Keratinocyte (primary cell): ENCODE data around the gene ZNF644. TPM values are rescaled to one million over a fixed set of nuclear protein-coding genes. Genes with fewer than 3 reads are reported as not detected.

Experiments
- DNase-seq: peaks from one replicate; pipeline ENCODE4 v3.0.0-alpha.2; 2011; ENCODE audit warnings: low read depth, missing footprints, low spot score
- FAIRE-seq: peaks from 2 replicates; lab custom pipeline; 2011; peaks lifted over from hg19 to GRCh38; lab: Jason Lieb, UNC
- H2AFZ ChIP-seq: 2 replicates; pipeline ENCODE4 v1.6.0; 2012; ENCODE audit warnings: low read length, control low read depth, inconsistent platforms; ENCODE audit not compliant: control insufficient read depth
- H3K27ac ChIP-seq: 2 replicates; pipeline ENCODE4 v1.5.1; 2011; ENCODE audit warnings: low read length; ENCODE audit not compliant: control insufficient read depth, insufficient read depth
- H3K27me3 ChIP-seq: 3 replicates; pipeline ENCODE4 v1.6.0; 2011; ENCODE audit warnings: low read length; ENCODE audit not compliant: control insufficient read depth, insufficient read depth; ENCODE audit errors: extremely low read depth
- H3K36me3 ChIP-seq, 2 experiments: 2 replicates in 1 of 2; 3 replicates in 1 of 2; pipeline ENCODE4 v1.5.1; 2011; ENCODE audit warnings: low read length in 2 of 2, mild to moderate bottlenecking in 1 of 2; ENCODE audit not compliant: control insufficient read depth in 2 of 2, insufficient read depth in 2 of 2; ENCODE audit errors: extremely low read depth in 1 of 2
- H3K4me1 ChIP-seq: 3 replicates; pipeline ENCODE4 v1.5.1; 2011; ENCODE audit warnings: low read length; ENCODE audit not compliant: control insufficient read depth, insufficient read depth; ENCODE audit errors: extremely low read depth
- H3K4me2 ChIP-seq: 3 replicates; pipeline ENCODE4 v1.6.0; 2011; ENCODE audit warnings: low read depth, low read length; ENCODE audit not compliant: control insufficient read depth, insufficient read depth; ENCODE audit errors: extremely low read depth
- H3K4me3 ChIP-seq, 3 experiments: fragments of 200-600 bp in 1 of 3; sonication (generic) in 1 of 3; 2 replicates in 2 of 3; 3 replicates in 1 of 3; pipeline ENCODE4 v1.5.1; 2011 to 2016; ENCODE audit warnings: low read length in 3 of 3, mild to moderate bottlenecking in 3 of 3, control low read depth in 2 of 3, inconsistent platforms in 1 of 3, low read depth in 1 of 3, mixed read lengths in 1 of 3, mixed run types in 1 of 3, moderate library complexity in 1 of 3; ENCODE audit not compliant: control insufficient read depth in 2 of 3, insufficient read depth in 2 of 3; ENCODE audit errors: extremely low read depth in 1 of 3
- H3K79me2 ChIP-seq: 2 replicates; pipeline ENCODE4 v1.6.0; 2012; ENCODE audit warnings: low read length; ENCODE audit not compliant: control insufficient read depth, insufficient read depth
- H3K9ac ChIP-seq: 3 replicates; pipeline ENCODE4 v1.6.0; 2011; ENCODE audit warnings: low read length; ENCODE audit not compliant: control insufficient read depth, insufficient read depth; ENCODE audit errors: extremely low read depth
- H3K9me1 ChIP-seq: 3 replicates; pipeline ENCODE4 v1.6.0; 2011; ENCODE audit warnings: low read length; ENCODE audit not compliant: control insufficient read depth, insufficient read depth; ENCODE audit errors: extremely low read depth
- H3K9me3 ChIP-seq: 2 replicates; pipeline ENCODE4 v1.5.1; 2012; ENCODE audit warnings: low read depth, low read length; ENCODE audit not compliant: control insufficient read depth
- H4K20me1 ChIP-seq: 3 replicates; pipeline ENCODE4 v1.6.0; 2011; ENCODE audit warnings: low read length; ENCODE audit not compliant: control insufficient read depth, insufficient read depth; ENCODE audit errors: extremely low read depth
- EZH2 ChIP-seq: IDR thresholded peaks from one replicate; pipeline ENCODE4 v1.6.1; 2012; ENCODE audit warnings: inconsistent platforms, mild to moderate bottlenecking, low read length, moderate library complexity
- dilution Hi-C: fragments of 300-500 bp; cut with MboI; formaldehyde crosslinking; loops from one replicate; pipeline ENCODE4 v1.7.0; 2020; ENCODE audit warnings: low sequenced_read_pairs; ENCODE audit not compliant: extremely low pct_ligation_motif_present
- polyA plus RNA-seq, 5 experiments: library from polyadenylated mRNA; depleted of rRNA in 3 of 5; stranded (reverse) in 3 of 5; stranded (forward) in 1 of 5; unstranded in 1 of 5; fragments of >200 nt; gene quantifications; 1 replicate in 1 of 5; 2 replicates in 3 of 5; 3 replicates in 1 of 5; pipeline versions ENCODE4 v1.2.1 to v1.2.3, GENCODE V29; 2011 to 2012; ENCODE audit warnings: missing spikeins in 2 of 5, low read depth in 1 of 5, low replicate concordance in 1 of 5
- TF ChIP-seq, protein P1 (sequence below), 3 experiments: IDR thresholded peaks in 1 of 3; conservative IDR thresholded peaks in 1 of 3; optimal IDR thresholded peaks in 1 of 3; 2 replicates in 2 of 3; 3 replicates in 1 of 3; pipeline versions ENCODE3 to v1.5.1; 2011; ENCODE audit warnings: low read length in 3 of 3, mild to moderate bottlenecking in 3 of 3, moderate library complexity in 2 of 3, control low read depth in 1 of 3, inconsistent platforms in 1 of 3; ENCODE audit not compliant: insufficient read depth in 2 of 3; ENCODE audit errors: extremely low read depth in 1 of 3

Gene ZNF644
- polyA plus RNA-seq, 1 donor (not counting 4 experiments of a cell fraction or from before 2014, with no cell fraction given) = 19.1 TPM

DNA sequence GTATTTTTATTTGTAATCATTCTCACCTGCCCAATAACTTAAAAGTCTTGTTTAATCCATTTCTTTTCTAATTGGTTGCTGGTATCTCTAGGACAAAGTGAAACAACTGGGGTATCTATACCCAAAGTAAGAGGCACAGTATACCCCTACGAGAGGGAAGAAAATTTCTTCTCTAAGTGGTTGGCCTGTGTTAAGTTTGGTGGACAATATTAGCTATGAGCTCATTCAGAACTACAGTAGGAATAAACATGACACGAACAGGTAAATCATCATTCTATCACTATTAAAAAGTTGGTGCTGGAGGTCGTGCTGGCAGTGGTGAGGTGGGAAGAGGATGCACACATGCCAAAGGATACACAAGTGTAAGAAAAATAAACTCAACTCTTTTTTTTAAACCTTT lies 99.6 kb downstream of the ZNF644 start:
- Histone ChIP-seq H3K4me3 (no peak overlapping the region), H2AFZ (no peak overlapping the region), H3K9me1 (no peaks in the 10 kb centered on the region), H4K20me1 (no peaks in the 10 kb centered on the region), H3K9me3 (no peaks in the 10 kb centered on the region), H3K36me3 (no peaks in the 10 kb centered on the region), H3K27ac (no peak overlapping the region), H3K79me2 (peaks cover 83% of the 10 kb centered on the region), H3K4me1 (peaks cover 11% of the 10 kb centered on the region), H3K9ac (no peak overlapping the region), H3K27me3 (no peaks in the 10 kb centered on the region), H3K4me2 (no peak overlapping the region)
- TF ChIP-seq EZH2 = no peak
- DNase-seq (no peak), FAIRE-seq (no peak)
- dilution Hi-C loops = no loop called here

DNA sequence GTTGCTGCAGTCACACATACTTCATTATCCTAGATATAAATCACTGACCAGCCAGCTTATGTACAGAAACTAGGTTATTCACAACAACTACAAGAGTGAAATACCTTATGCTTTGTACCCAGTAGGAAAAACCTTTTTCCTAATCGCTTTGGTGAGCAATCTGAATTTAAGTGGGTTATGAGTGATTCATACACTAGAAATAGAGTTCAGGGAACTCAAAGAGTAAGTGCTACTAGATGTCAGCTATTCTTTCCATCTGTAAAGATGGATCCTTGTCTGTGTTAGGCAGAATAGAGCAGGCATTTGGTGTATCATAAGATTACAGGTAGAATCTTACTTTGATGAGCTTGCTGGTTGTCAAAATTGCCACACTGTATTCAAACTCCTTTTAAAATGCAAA lies 101.9 kb downstream of the ZNF644 start:
- Histone ChIP-seq H3K79me2 (peaks cover 62% of the 10 kb centered on the region), H3K9me1 (no peaks in the 10 kb centered on the region), H3K4me3 (no peak overlapping the region), H3K9ac (no peak overlapping the region), H3K9me3 (no peaks in the 10 kb centered on the region), H3K4me2 (no peak overlapping the region), H3K27ac (no peak overlapping the region), H2AFZ (no peak overlapping the region), H3K4me1 (no peaks in the 10 kb centered on the region), H4K20me1 (no peaks in the 10 kb centered on the region), H3K27me3 (no peaks in the 10 kb centered on the region), H3K36me3 (no peaks in the 10 kb centered on the region)
- DNase-seq = no peak
- FAIRE-seq = peak; percentile 61
- dilution Hi-C loops = no loop called here
- no peak for TF ChIP-seq EZH2
- TF ChIP-seq, protein P1, sequence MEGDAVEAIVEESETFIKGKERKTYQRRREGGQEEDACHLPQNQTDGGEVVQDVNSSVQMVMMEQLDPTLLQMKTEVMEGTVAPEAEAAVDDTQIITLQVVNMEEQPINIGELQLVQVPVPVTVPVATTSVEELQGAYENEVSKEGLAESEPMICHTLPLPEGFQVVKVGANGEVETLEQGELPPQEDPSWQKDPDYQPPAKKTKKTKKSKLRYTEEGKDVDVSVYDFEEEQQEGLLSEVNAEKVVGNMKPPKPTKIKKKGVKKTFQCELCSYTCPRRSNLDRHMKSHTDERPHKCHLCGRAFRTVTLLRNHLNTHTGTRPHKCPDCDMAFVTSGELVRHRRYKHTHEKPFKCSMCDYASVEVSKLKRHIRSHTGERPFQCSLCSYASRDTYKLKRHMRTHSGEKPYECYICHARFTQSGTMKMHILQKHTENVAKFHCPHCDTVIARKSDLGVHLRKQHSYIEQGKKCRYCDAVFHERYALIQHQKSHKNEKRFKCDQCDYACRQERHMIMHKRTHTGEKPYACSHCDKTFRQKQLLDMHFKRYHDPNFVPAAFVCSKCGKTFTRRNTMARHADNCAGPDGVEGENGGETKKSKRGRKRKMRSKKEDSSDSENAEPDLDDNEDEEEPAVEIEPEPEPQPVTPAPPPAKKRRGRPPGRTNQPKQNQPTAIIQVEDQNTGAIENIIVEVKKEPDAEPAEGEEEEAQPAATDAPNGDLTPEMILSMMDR (optimal IDR thresholded peaks at IDR 0.05 in 1 of 3, IDR thresholded peaks at IDR 0.05 in 1 of 3, conservative IDR thresholded peaks at IDR 0.05 in 1 of 3; ENCODE audit: extremely low read depth in 1 of 3, insufficient read depth in 2 of 3, low read length in 3 of 3) = no peak

DNA sequence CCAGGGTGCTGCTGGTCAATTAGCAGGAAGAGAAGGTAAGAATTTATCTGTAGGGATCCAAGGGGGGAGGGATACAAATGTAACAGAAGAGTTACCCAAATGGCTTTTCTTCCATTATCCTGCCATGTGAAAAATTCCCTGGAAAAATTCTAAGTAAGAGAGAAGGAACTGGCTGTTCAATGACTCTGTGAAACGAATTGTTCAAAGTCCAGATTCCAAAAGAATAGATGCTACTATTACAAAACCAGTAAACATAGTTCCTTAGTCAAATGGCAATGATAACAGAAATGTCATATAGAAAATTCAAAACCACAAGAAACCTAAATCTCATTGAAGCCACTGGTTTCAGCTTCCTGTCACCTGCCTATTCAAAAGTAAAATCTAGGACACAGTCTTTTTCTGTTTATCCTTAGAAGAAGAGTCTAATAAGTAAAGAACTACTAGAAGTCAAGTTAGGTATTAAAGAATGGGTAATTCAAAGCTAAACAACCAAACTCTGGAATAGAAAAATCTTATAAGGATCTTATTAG lies 102.6 kb downstream of the ZNF644 start:
- H3K9me1 ChIP-seq = no peaks in the 10 kb centered on the region
- DNase-seq (no peak), FAIRE-seq (no peak)
- TF ChIP-seq EZH2 = no peak
- TF ChIP-seq, protein P1 (optimal IDR thresholded peaks at IDR 0.05 in 1 of 3, IDR thresholded peaks at IDR 0.05 in 1 of 3, conservative IDR thresholded peaks at IDR 0.05 in 1 of 3; ENCODE audit: extremely low read depth in 1 of 3, insufficient read depth in 2 of 3, low read length in 3 of 3) = no peak
- H3K9ac ChIP-seq = no peak overlapping the region
- no peak overlapping the region for H3K4me2 ChIP-seq
- no peaks in the 10 kb centered on the region for H3K9me3 ChIP-seq
- no peak overlapping the region for H3K27ac ChIP-seq
- H3K36me3 ChIP-seq = peaks cover 2% of the 10 kb centered on the region in 2 experiments
- H3K27me3 ChIP-seq = no peaks in the 10 kb centered on the region
- H4K20me1 ChIP-seq = no peaks in the 10 kb centered on the region
- no peak overlapping the region for H2AFZ ChIP-seq
- H3K4me3 ChIP-seq = no peak overlapping the region
- peaks cover 56% of the 10 kb centered on the region for H3K79me2 ChIP-seq
- no peaks in the 10 kb centered on the region for H3K4me1 ChIP-seq
- dilution Hi-C loops = no loop called here
